Measurements from ENCODE around the gene ZNF74.

Gene ZNF74

DNA sequence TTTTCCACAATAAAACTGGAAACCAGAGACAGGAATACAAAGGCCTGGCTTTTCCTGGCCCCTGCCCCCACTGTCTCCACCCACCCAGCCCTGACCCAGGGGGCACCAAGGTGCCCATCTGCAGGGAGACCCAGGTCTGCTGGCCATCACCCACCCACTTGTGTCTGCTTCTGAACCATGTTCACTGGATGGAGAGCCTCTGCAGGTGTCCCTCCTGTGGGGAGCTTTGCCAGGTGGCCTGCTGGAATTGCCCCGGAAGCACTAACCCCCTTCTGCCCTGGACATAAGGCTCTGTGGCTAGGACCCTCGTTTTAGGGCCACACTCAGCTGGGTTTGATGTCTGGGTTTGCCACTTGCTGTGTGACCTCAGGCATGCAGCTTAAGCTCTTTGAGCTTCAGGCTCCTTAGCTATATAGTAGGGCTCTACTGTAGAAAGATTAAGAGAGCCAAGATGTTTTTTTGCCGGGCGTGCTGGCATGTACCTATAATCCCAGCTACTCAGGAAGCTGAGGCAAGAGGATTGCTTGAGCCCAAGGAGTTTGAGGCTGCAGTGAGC is 39.8 kb downstream of the ZNF74 start:
- Histone ChIP-seq H3K9ac (no peak overlapping the region), H3K9me3 (ENCODE audit: control insufficient read depth, low read length) (no peaks in the 10 kb centered on the region), H2AFZ (no peak overlapping the region), H3K79me2 (no peaks in the 10 kb centered on the region), H3K27me3 (ENCODE audit: control insufficient read depth, insufficient read depth, low read length) (no peaks in the 10 kb centered on the region), H3K27ac (no peak overlapping the region), H3K4me3 (ENCODE audit: low read depth, low read length) (no peak overlapping the region), H3K36me3 (ENCODE audit: control insufficient read depth, insufficient read depth, low read length) (no peaks in the 10 kb centered on the region), H3K4me1 (no peaks in the 10 kb centered on the region), H3K4me2 (ENCODE audit: low read length) (no peak overlapping the region)
- TF ChIP-seq, protein P1, sequence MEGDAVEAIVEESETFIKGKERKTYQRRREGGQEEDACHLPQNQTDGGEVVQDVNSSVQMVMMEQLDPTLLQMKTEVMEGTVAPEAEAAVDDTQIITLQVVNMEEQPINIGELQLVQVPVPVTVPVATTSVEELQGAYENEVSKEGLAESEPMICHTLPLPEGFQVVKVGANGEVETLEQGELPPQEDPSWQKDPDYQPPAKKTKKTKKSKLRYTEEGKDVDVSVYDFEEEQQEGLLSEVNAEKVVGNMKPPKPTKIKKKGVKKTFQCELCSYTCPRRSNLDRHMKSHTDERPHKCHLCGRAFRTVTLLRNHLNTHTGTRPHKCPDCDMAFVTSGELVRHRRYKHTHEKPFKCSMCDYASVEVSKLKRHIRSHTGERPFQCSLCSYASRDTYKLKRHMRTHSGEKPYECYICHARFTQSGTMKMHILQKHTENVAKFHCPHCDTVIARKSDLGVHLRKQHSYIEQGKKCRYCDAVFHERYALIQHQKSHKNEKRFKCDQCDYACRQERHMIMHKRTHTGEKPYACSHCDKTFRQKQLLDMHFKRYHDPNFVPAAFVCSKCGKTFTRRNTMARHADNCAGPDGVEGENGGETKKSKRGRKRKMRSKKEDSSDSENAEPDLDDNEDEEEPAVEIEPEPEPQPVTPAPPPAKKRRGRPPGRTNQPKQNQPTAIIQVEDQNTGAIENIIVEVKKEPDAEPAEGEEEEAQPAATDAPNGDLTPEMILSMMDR (IDR thresholded peaks at IDR 0.05): no peak

DNA sequence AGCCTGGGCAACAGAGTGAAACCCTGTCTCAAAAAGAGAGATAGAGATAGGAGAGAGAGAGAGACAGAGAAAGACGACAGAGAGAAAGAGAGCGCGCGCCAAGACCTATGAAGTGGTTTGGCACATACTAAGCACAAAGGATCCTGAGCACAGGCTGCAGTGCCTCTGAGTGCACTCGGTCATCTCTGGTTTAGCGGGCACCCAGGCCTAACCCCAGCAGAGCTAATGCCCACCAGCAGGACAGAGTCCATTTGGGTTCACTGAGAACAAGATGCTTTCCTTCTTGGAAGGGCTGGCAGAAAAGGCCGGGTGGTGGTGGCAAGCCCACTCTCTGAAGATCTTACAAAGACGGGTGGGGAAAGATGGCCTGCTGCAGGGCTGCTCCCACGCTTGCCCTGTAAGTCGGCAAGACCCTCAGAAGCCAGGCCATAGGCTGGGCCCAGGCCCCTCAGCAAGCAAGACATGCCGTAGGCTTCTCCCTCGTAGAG is 40.4 kb downstream of the ZNF74 start:
- Histone ChIP-seq H3K4me3 (ENCODE audit: low read depth, low read length) (no peak overlapping the region), H3K79me2 (no peaks in the 10 kb centered on the region), H3K9me3 (ENCODE audit: control insufficient read depth, low read length) (no peaks in the 10 kb centered on the region), H3K4me2 (ENCODE audit: low read length) (no peak overlapping the region), H3K9ac (no peak overlapping the region), H3K4me1 (no peaks in the 10 kb centered on the region), H2AFZ (no peak overlapping the region), H3K27me3 (ENCODE audit: control insufficient read depth, insufficient read depth, low read length) (no peaks in the 10 kb centered on the region), H3K27ac (no peak overlapping the region), H3K36me3 (ENCODE audit: control insufficient read depth, insufficient read depth, low read length) (no peaks in the 10 kb centered on the region)
- TF ChIP-seq, protein P1 (IDR thresholded peaks at IDR 0.05): no peak

DNA sequence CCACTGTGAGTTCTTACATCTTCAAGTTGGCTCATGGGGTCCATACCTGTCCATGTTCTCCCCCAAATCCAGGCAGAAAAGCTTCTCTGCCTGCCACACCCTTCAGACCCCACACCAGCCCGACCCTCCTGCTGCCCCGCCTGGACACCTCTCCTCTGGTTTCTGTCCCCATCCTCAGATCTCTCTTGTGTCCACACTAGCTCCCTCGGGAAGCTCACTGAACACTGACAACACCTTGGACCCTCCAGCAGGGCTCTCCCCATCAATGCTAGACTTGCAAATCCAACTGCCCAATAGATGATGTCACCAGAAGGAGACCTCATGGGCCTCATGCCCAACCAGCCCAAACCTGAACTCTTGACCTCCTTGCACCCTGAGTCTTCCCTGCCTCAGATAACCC is 40.8 kb downstream of the ZNF74 start:
- H3K9ac ChIP-seq: no peak overlapping the region
- no peak overlapping the region for H2AFZ ChIP-seq
- no peaks in the 10 kb centered on the region for H3K79me2 ChIP-seq
- H3K9me3 ChIP-seq (ENCODE audit: control insufficient read depth, low read length): no peaks in the 10 kb centered on the region
- H3K4me1 ChIP-seq: no peaks in the 10 kb centered on the region
- TF ChIP-seq, protein P1 (IDR thresholded peaks at IDR 0.05): no peak
- no peak overlapping the region for H3K27ac ChIP-seq
- H3K4me3 ChIP-seq (ENCODE audit: low read depth, low read length): no peak overlapping the region
- H3K36me3 ChIP-seq (ENCODE audit: control insufficient read depth, insufficient read depth, low read length): no peaks in the 10 kb centered on the region
- no peak overlapping the region for H3K4me2 ChIP-seq (ENCODE audit: low read length)
- H3K27me3 ChIP-seq (ENCODE audit: control insufficient read depth, insufficient read depth, low read length): no peaks in the 10 kb centered on the region

DNA sequence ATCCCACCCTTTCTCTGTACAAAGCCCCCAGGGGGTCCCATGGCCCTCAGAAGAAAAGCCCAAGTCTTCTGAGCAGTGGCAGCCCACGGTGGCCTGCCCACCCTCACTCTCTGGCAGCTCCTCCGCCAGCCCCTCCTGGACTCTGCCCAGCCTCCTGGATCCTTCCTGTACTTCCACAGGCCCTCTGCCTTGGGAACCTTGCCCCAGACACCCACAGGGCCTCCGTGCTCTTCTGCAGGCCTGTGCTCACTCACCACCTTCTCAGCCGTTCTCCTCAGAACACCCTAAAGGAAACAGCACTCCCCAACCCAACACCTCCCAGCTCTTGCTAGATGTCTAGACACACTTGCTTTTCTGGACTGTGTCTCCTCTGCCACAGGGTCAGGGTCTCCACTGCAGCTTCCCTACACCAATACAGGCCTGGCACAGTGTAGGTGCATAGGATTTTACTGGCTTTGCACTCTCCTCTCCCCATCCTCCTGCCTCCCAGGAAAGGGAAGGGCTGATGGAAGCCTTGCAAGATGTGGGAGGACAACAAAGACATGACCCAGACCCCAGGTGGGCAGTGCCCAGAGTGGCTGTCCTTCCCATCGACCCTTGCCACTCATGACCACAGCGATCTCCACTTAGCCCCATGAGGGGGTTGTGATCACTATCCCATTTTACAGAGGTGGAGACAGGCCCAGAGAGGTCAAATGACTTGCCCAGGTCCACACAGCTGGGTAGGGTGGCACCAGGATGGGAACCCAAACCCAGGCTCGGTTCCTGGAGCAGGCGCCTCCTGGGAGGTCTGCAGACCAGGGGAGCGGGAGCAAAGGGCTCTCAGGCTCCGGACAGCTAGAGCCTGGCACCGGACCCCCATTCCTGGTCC is 41.7 kb downstream of the ZNF74 start:
- Histone ChIP-seq H3K27ac (no peak overlapping the region), H3K79me2 (no peaks in the 10 kb centered on the region), H3K4me1 (no peaks in the 10 kb centered on the region), H3K9ac (no peak overlapping the region), H3K4me2 (ENCODE audit: low read length) (peak overlapping the region; percentile 44), H3K27me3 (ENCODE audit: control insufficient read depth, insufficient read depth, low read length) (no peaks in the 10 kb centered on the region), H3K4me3 (ENCODE audit: low read depth, low read length) (no peak overlapping the region), H2AFZ (no peak overlapping the region), H3K36me3 (ENCODE audit: control insufficient read depth, insufficient read depth, low read length) (no peaks in the 10 kb centered on the region), H3K9me3 (ENCODE audit: control insufficient read depth, low read length) (no peaks in the 10 kb centered on the region)
- TF ChIP-seq, protein P1 (IDR thresholded peaks at IDR 0.05): no peak

All from parathyroid adenoma (tissue), 2 donors.